Loucy (cell line): ENCODE data around the gene NFIL3.
"Not testable (repeated sequence)": the region's sequence is repeated elsewhere in the genome, so short reads cannot be mapped to it uniquely, and the experiment has no call there.

Experiments used
- H2AFZ ChIP-seq: fragments of 200-600 bp; sonication (generic); 2 replicates; pipeline ENCODE4 v1.6.0; 2016; ENCODE audit warnings: antibody characterized with exemption, mild to moderate bottlenecking, low read length, moderate library complexity
- H3F3A ChIP-seq: fragments of 200-600 bp; 2 replicates; pipeline ENCODE4 v1.6.0; 2016; ENCODE audit warnings: antibody characterized with exemption, low read depth, mild to moderate bottlenecking
- H3K27me3 ChIP-seq: fragments of 200-600 bp; sonication (generic); 2 replicates; pipeline ENCODE4 v1.6.1; 2014; ENCODE audit warnings: low read length, mild to moderate bottlenecking; ENCODE audit not compliant: insufficient read depth, poor library complexity, severe bottlenecking
- H3K36me3 ChIP-seq: fragments of 200-600 bp; sonication (generic); 2 replicates; pipeline ENCODE4 v1.6.1; 2016; ENCODE audit warnings: low read length; ENCODE audit not compliant: insufficient read depth
- H3K4me1 ChIP-seq: fragments of 200-600 bp; sonication (generic); 2 replicates; pipeline ENCODE4 v1.5.1; 2014; ENCODE audit warnings: low read length, mild to moderate bottlenecking; ENCODE audit not compliant: insufficient read depth, poor library complexity, severe bottlenecking
- H3K4me2 ChIP-seq: fragments of 200-600 bp; sonication (generic); 2 replicates; pipeline ENCODE4 v1.6.0; 2014; ENCODE audit warnings: antibody characterized with exemption, low read length, low read depth, mild to moderate bottlenecking; ENCODE audit not compliant: poor library complexity, severe bottlenecking
- H3K4me3 ChIP-seq: fragments of 200-600 bp; sonication (generic); 2 replicates; pipeline ENCODE4 v1.5.1; 2014; ENCODE audit warnings: low read length, mild to moderate bottlenecking, mixed read lengths; ENCODE audit not compliant: poor library complexity, severe bottlenecking
- H3K79me2 ChIP-seq: fragments of 200-600 bp; sonication (generic); 2 replicates; pipeline ENCODE4 v1.6.1; 2014; ENCODE audit warnings: low read length; ENCODE audit not compliant: insufficient read depth
- H3K9ac ChIP-seq: fragments of 200-600 bp; sonication (generic); 2 replicates; pipeline ENCODE4 v1.6.0; 2014; ENCODE audit warnings: mild to moderate bottlenecking, low read depth, low read length, moderate library complexity; ENCODE audit not compliant: poor library complexity, severe bottlenecking
- H3K9me2 ChIP-seq: fragments of 200-600 bp; sonication (generic); replicated peaks from 2 replicates; pipeline ENCODE4 v1.6.1; 2016; ENCODE audit warnings: low read depth, low read length, mixed read lengths
- H3K9me3 ChIP-seq: fragments of 200-600 bp; sonication (generic); 2 replicates; pipeline ENCODE4 v1.6.1; 2014; ENCODE audit warnings: mild to moderate bottlenecking, antibody characterized with exemption, low read length, low read depth; ENCODE audit not compliant: insufficient read depth
- H4K20me1 ChIP-seq: fragments of 200-600 bp; sonication (generic); 2 replicates; pipeline ENCODE4 v1.6.0; 2014; ENCODE audit warnings: antibody characterized with exemption, low read length, mild to moderate bottlenecking; ENCODE audit not compliant: insufficient read depth, poor library complexity, severe bottlenecking
- EZH2phosphoT487 ChIP-seq: fragments of 200-600 bp; IDR thresholded peaks from 2 replicates; pipeline ENCODE4 v1.6.1; 2018; ENCODE audit warnings: antibody characterized with exemption, mild to moderate bottlenecking, moderate library complexity, borderline replicate concordance
- TF ChIP-seq, protein P1 (sequence below): fragments of 200-600 bp; sonication (generic); conservative IDR thresholded peaks from 2 replicates; pipeline ENCODE4 v1.5.1; 2014; ENCODE audit warnings: mild to moderate bottlenecking, antibody characterized with exemption, low read length

Gene NFIL3, protein sequence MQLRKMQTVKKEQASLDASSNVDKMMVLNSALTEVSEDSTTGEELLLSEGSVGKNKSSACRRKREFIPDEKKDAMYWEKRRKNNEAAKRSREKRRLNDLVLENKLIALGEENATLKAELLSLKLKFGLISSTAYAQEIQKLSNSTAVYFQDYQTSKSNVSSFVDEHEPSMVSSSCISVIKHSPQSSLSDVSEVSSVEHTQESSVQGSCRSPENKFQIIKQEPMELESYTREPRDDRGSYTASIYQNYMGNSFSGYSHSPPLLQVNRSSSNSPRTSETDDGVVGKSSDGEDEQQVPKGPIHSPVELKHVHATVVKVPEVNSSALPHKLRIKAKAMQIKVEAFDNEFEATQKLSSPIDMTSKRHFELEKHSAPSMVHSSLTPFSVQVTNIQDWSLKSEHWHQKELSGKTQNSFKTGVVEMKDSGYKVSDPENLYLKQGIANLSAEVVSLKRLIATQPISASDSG

GRCh38 chr9:91423785-91424402 lies at the start of gene NFIL3:
Gene NFIL3, minus strand, starts transcription at chr9:91423832. Its CDS starts 13,098 bp downstream, at chr9:91410734.
- H3K36me3 ChIP-seq, result no peaks in the 10 kb centered on the region
- H3K4me3 ChIP-seq, result peak within 1 kb of the TSS; percentile 99
- H2AFZ ChIP-seq, result peak within 1 kb of the TSS; percentile 85
- H3K4me2 ChIP-seq, result peak within 1 kb of the TSS; percentile 96
- no peaks in the 10 kb centered on the region for H3F3A ChIP-seq
- peak within 1 kb of the TSS; percentile 85 for H3K9ac ChIP-seq
- peaks cover 41% of the 10 kb centered on the region for H4K20me1 ChIP-seq
- H3K9me3 ChIP-seq, result no peaks in the 10 kb centered on the region
- H3K4me1 ChIP-seq, result peaks cover 45% of the 10 kb centered on the region
- H3K27me3 ChIP-seq, result no peaks in the 10 kb centered on the region
- no peaks in the 10 kb centered on the region for H3K9me2 ChIP-seq
- peaks cover 54% of the 10 kb centered on the region for H3K79me2 ChIP-seq
- TF ChIP-seq EZH2phosphoT487, result no peak
- TF ChIP-seq, protein P1, sequence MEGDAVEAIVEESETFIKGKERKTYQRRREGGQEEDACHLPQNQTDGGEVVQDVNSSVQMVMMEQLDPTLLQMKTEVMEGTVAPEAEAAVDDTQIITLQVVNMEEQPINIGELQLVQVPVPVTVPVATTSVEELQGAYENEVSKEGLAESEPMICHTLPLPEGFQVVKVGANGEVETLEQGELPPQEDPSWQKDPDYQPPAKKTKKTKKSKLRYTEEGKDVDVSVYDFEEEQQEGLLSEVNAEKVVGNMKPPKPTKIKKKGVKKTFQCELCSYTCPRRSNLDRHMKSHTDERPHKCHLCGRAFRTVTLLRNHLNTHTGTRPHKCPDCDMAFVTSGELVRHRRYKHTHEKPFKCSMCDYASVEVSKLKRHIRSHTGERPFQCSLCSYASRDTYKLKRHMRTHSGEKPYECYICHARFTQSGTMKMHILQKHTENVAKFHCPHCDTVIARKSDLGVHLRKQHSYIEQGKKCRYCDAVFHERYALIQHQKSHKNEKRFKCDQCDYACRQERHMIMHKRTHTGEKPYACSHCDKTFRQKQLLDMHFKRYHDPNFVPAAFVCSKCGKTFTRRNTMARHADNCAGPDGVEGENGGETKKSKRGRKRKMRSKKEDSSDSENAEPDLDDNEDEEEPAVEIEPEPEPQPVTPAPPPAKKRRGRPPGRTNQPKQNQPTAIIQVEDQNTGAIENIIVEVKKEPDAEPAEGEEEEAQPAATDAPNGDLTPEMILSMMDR, result no peak

DNA sequence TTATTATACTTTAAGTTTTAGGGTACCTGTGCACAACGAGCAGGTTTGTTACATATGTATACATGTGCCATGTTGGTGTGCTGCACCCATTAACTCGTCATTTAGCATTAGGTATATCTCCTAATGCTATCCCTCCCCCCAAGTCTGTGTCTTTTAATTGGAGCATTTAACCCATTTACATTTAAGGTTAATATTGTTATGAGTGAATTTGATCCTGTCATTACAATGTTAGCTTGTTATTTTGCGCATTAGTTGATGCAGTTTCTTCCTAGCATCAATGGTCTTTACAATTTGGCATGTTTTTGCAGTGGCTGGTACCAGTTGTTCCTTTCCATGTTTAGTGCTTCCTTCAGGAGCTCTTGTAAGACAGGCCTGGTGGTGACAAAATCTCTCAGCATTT lies 47.9 kb upstream of the NFIL3 start:
- H3K27me3 ChIP-seq, H3K79me2 ChIP-seq, H3K9me3 ChIP-seq, H3F3A ChIP-seq, H3K9ac ChIP-seq, H2AFZ ChIP-seq, H3K4me3 ChIP-seq, H4K20me1 ChIP-seq, H3K4me1 ChIP-seq, H3K4me2 ChIP-seq, H3K36me3 ChIP-seq, H3K9me2 ChIP-seq: not testable (repeated sequence)

DNA sequence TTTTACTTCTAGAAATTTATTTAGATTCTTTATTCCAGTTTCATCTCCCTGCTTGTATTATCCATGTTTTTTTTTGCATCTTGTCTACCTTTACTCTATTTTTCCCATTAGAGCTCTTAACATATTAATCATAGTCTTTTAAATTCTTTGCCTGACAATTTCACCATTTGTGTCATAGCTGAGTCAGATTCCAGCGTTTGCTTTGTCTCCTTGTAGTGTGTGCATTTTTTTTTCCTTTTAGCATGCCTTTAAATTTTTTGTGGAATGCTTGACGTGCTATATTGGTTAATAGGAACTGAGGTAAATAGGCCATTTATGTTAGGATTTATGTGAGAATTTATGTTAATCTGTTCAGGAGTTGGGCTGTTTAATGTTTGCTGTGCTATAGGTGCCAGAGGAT lies 41.8 kb upstream of the NFIL3 start:
- H4K20me1 ChIP-seq, result no peaks in the 10 kb centered on the region
- H3K9me2 ChIP-seq, result no peaks in the 10 kb centered on the region
- H3K9me3 ChIP-seq, result no peaks in the 10 kb centered on the region
- no peak overlapping the region for H3K9ac ChIP-seq
- H2AFZ ChIP-seq, result no peak overlapping the region
- TF ChIP-seq, protein P1, result no peak
- TF ChIP-seq EZH2phosphoT487, result no peak
- no peaks in the 10 kb centered on the region for H3K36me3 ChIP-seq
- H3K4me2 ChIP-seq, result no peak overlapping the region
- no peaks in the 10 kb centered on the region for H3F3A ChIP-seq
- no peaks in the 10 kb centered on the region for H3K79me2 ChIP-seq
- no peaks in the 10 kb centered on the region for H3K4me1 ChIP-seq
- no peak overlapping the region for H3K4me3 ChIP-seq
- no peaks in the 10 kb centered on the region for H3K27me3 ChIP-seq
